GM18868 (cell line): Measurements from ENCODE around the gene GMDS.

Experiments used
- ATAC-seq: cut with Tn5 transposase; IDR thresholded peaks from one replicate; pipeline ENCODE4 v1.9.1; 2021; ENCODE audit warnings: mild to moderate bottlenecking, moderate library complexity; ENCODE audit not compliant: unreplicated experiment

Gene GMDS

GRCh38 chr6:1871724-1872315 lies 373.6 kb downstream of the GMDS start:
- no peak for ATAC-seq

- ATAC-seq, result no peak
Observed at GRCh38 chr6:1870932-1871331, 374.5 kb downstream of the GMDS start.

GRCh38 chr6:1870251-1870650 lies 375.2 kb downstream of the GMDS start:
- no peak for ATAC-seq

DNA sequence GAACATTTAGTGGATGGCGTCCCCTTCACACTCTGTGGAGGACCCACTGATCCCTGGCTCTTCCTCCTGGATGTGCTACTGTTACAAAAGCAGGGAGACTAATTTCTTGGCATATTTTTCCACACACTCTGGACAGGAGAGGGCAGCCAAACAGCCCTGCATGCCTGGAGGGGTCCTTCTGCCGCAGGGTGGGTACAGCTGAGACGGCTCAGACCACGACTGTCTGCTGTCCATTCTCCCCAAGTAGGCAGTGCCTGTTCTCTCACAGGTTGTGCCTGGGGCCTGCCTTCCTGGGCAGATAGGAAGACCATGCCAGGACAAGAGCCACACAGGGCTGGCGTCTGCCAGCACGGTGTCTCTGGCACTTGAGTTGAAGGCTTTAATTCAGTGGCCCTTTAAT lies 375.6 kb downstream of the GMDS start:
- no peak for ATAC-seq

GRCh38 chr6:1869308-1869707 lies 376.1 kb downstream of the GMDS start:
- ATAC-seq, result peak; percentile 29

DNA sequence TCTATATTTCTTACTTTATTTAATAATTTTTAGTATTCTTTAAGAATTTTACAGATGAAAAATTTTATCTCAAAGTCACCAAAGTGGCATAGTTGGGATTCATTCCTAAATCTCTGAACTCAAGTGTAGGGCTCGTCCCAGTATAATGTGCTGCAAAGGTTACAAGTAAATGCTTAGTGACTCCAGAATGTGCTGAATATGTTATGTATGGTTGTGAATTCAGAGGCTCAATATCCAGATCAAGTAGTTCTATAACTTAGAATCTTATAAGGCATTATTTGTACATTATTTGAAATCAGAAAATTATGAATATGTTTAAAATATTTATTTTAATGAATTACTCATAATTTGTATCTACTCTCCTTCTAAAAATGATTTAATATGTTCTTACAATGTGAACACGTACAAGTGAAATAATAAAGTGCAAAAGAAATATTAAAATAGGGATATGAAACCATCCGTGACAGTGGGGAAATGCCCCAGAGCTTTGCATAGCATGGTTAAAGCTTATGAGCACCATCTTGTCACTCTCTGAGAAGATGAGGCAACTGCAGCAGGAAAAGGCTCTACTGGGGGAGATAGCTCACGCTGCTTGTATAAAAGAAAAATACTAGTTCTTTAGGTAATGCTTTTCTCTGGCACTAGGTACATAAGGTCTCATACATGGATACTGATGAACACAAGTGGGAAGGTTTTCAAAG lies 376.7 kb downstream of the GMDS start:
- peak; percentile 98 for ATAC-seq

- ATAC-seq, result no peak
Observed at GRCh38 chr6:1867197-1867596, 378.2 kb downstream of the GMDS start.

DNA sequence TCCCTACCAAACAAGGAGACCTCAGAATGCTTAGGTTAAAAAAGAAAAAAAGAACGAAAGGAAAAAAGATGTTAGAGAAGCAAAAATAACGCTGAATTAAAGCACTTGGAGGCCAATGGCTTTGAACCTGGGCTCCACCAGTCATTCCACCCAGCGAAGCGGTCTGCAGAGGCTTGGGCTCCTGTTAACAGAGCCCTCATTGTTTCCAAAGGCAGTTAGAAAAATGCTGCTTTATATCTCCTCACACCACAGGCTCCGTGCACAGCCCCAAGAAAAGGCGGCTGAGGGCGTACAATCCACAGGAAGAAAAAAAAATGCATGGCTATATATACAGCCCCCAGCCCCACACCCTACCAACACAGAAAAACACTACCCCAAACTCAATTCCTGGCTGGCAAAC lies 379.8 kb downstream of the GMDS start:
- no peak for ATAC-seq

DNA sequence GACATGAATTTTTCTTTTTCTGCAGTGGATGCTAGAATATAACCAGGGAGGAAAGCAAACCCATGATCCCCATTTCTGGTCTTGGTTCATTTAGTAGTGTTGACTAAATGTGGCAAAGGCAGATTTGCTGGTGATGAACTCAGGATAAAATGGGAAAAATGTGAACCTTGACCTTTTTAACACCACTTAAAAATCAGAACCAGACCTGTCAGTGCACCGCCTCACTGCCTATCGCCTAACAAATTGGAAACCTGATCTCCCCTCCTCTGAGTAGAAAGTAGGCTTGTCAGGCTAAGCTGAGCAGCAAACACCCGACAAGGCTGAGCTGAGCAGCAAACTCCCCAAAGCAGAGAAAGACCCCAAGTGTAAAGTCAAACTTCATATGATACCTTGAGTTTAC lies 380.9 kb downstream of the GMDS start:
- no peak for ATAC-seq

- ATAC-seq, result no peak
Observed at GRCh38 chr6:1862411-1862810, 383.0 kb downstream of the GMDS start.

- ATAC-seq, result peak; percentile 64
Observed at GRCh38 chr6:1860756-1861348, 384.6 kb downstream of the GMDS start.

- ATAC-seq, result no peak
Observed at GRCh38 chr6:1858859-1859258, 386.5 kb downstream of the GMDS start.

- no peak for ATAC-seq
Observed at GRCh38 chr6:1858196-1858595, 387.2 kb downstream of the GMDS start.

GRCh38 chr6:1856381-1856780 lies 389.0 kb downstream of the GMDS start:
- peak; percentile 83 for ATAC-seq

DNA sequence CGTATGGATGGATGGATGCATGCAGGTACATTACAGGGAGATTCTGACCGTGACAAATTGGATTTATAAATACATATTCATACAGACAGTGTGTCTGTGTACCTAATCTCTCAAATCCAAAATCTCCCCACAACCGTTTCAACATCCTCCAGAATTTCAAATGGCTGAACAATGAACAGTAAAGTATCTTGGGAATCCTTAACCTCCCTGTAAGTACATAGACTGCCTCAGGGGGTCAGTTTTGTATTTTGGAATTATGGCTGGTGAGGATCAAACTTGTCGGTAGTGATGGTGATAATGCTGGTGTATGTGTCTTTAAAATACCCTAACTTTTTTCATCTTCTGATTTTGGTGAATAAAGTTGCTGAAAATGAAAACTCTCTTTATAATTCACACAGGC lies 389.5 kb downstream of the GMDS start:
- no peak for ATAC-seq

GRCh38 chr6:1854296-1854695 lies 391.1 kb downstream of the GMDS start:
- ATAC-seq, result no peak

DNA sequence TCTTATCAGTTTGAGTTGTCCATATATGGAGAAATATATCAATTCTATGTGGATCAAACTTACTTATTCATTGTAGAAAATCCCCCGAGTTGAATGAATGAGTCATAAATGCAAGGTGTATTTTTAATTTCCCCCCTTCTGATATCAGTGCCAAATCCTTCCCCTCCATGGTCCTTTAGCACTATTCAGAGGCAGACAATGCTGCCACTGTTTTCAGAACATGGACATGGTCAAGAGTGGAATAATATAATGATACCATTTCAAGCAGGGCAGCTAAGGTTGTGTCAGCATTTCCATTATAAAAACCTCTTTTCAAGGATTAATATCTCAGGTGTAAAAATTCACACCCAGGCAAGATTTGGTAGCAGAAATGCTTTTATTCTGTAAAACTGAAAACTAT lies 391.6 kb downstream of the GMDS start:
- ATAC-seq, result no peak

- no peak for ATAC-seq
Observed at GRCh38 chr6:1851681-1852456, 393.5 kb downstream of the GMDS start.

GRCh38 chr6:1850840-1851157 lies 394.6 kb downstream of the GMDS start:
- no peak for ATAC-seq

- ATAC-seq, result no peak
Observed at GRCh38 chr6:1850121-1850839, 395.1 kb downstream of the GMDS start.

DNA sequence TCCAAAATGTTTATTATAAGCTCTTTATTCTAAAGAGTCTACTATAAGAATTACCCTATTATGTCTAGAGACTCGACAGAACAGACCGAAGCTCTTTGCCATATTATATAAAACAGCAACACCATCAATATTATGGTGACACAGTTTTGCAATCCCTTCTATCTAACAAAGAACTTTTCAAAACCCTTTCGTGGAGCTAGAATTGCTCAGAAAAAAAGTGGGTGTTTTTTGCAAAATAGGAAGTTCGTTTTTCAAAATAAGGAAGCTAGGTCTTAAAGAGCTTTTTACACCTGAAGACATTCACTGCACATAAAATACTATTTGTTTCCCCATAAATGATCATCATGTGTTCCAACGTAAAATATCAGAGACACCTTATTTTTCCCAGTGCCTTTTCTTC lies 395.7 kb downstream of the GMDS start:
- ATAC-seq, result no peak
